Ovary (tissue), 9 donors: Measurements from ENCODE around the gene ATF7. TPM values are rescaled to one million over a fixed set of nuclear protein-coding genes. Genes with fewer than 3 reads are reported as not detected.
"Not testable (repeated sequence)": the region's sequence is repeated elsewhere in the genome, so short reads cannot be mapped to it uniquely, and the experiment has no call there.

Experiments
- DNase-seq, 5 donors: peaks; one replicate each; pipeline ENCODE4 v3.0.0-alpha.2; 2019 to 2020
- H3K27ac ChIP-seq, 2 donors: fragments of 200-600 bp; one replicate each; pipeline versions ENCODE4 v1.5.1 to v1.8.0; 2019 to 2022
- H3K27me3 ChIP-seq: fragments of 200-600 bp; one replicate; pipeline ENCODE4 v1.8.0; 2022
- H3K36me3 ChIP-seq: fragments of 200-600 bp; sonication (generic); one replicate; pipeline ENCODE4 v1.5.1; 2019
- H3K4me1 ChIP-seq: one replicate; pipeline ENCODE4 v1.8.1; 2013; ENCODE audit warnings: mild to moderate bottlenecking, moderate library complexity; ENCODE audit not compliant: insufficient read depth
- H3K4me3 ChIP-seq: fragments of 200-600 bp; sonication (generic); one replicate; pipeline ENCODE4 v1.5.1; 2017
- H3K9me3 ChIP-seq, 2 donors: fragments of 200-600 bp in 1 of 2; sonication (generic) in 1 of 2; one replicate each; pipeline versions ENCODE4 v1.5.1 to v1.8.1; 2013 to 2019; ENCODE audit warnings: mild to moderate bottlenecking in 1 of 2, moderate library complexity in 1 of 2
- CTCF ChIP-seq, 3 donors: fragments of 450-650 bp in 2 of 3; fragments of 200-600 bp in 1 of 3; IDR thresholded peaks; one replicate each; pipeline versions ENCODE4 v1.5.1 to v1.8.0; 2016 to 2022; ENCODE audit warnings: antibody characterized with exemption in 3 of 3, mild to moderate bottlenecking in 1 of 3
- EP300 ChIP-seq: sonication (generic); formaldehyde crosslinking; IDR thresholded peaks from one replicate; pipeline ENCODE4 v1.6.1; 2017; ENCODE audit warnings: antibody characterized with exemption
- POLR2A ChIP-seq: fragments of 450-650 bp; IDR thresholded peaks from one replicate; pipeline ENCODE4 v1.6.1; 2017; ENCODE audit warnings: antibody characterized with exemption, mild to moderate bottlenecking, moderate library complexity
- WGBS, 3 donors: extraction: QIAGEN DNeasy Blood & Tissue Kit in 1 of 3; methylation state at CpG; one replicate each; pipeline versions ENCODE4 v1.1.5 to v1.1.7; 2013 to 2017; 5-methylcytosine and 5-hydroxymethylcytosine counted together
- intact Hi-C, 4 donors: fragments of 100-400 bp; cut with DNase I; formaldehyde crosslinking; loops; one replicate each; pipeline versions ENCODE4 v1.11.0 to v1.15.1; 2022 to 2023
- polyA plus RNA-seq, 2 donors: library from polyadenylated mRNA; stranded (reverse); fragments of 200-250 nt in 1 of 2; fragments of 350-450 nt in 1 of 2; fragmentation: Illumina TruSeq in 1 of 2; extraction: RNeasy Lipid Tissue Mini Kit (QIAGEN cat#74804) in 1 of 2; gene quantifications; one replicate each; pipeline ENCODE4 v1.2.3, GENCODE V29; 2013 to 2014
- total RNA-seq, 7 donors: library from RNA; depleted of rRNA in 2 of 7; stranded (reverse); fragments of >200 nt in 2 of 7; fragmentation: NEBNext Ultra II Directional in 3 of 7; extraction: Animal tissue kit (Norgen Biotek cat#: 25700) in 3 of 7; gene quantifications; one replicate each; pipeline versions ENCODE4 v1.1.0 to v1.2.4, GENCODE V29; 2016 to 2023
- donor health status: DM: no; HTN: no; CAD: no; lungs with moderate emphysema.
- donor health status: DM: no; HTN: no; CAD: no.
- donor health status: Bipolar disorder and iron deficiency.
- donor health status: DM: yes; HTN: yes; CAD: no.
- donor health status: DM: no; HTN: no; CAD: no.
- donor health status: DM: yes; HTN: yes; CAD: no.

Gene ATF7
- total and polyA plus RNA-seq, 9 donors, result 19.8 to 68.5 (median 41.3) TPM

GRCh38 chr12:53651737-53652136 lies 25.6 kb upstream of the ATF7 start:
- H3K9me3 ChIP-seq, result no peaks in the 10 kb centered on the region
- no peak for DNase-seq
- no peak overlapping the region for H3K27ac ChIP-seq
- no peaks in the 10 kb centered on the region for H3K36me3 ChIP-seq
- no peak overlapping the region for H3K4me3 ChIP-seq
- no peaks in the 10 kb centered on the region for H3K4me1 ChIP-seq
- H3K27me3 ChIP-seq, result no peaks in the 10 kb centered on the region
- 53 to 71% (median 68%) methylated on average over 1 of the region's 1 CpG for WGBS, 3 donors
- intact Hi-C loops, result no loop called here
- TF ChIP-seq EP300 (no peak), CTCF (IDR thresholded peaks at IDR 0.05) (no peak), POLR2A (no peak)

- DNase-seq, H3K4me3 ChIP-seq, H3K36me3 ChIP-seq, H3K4me1 ChIP-seq, H3K9me3 ChIP-seq, H3K27me3 ChIP-seq, H3K27ac ChIP-seq, intact Hi-C loops: not testable (repeated sequence)
- WGBS, 3 donors, result 62 to 91% (median 91%) methylated on average over 4 of the region's 4 CpGs
These were observed 20.1 kb upstream of the ATF7 start for GRCh38 chr12:53646300-53646699.

- Histone ChIP-seq H3K4me3 (no peak overlapping the region), H3K27ac (no peak overlapping the region), H3K4me1 (peaks cover 1% of the 10 kb centered on the region), H3K27me3 (no peaks in the 10 kb centered on the region), H3K36me3 (no peaks in the 10 kb centered on the region), H3K9me3 (no peaks in the 10 kb centered on the region)
- intact Hi-C loops, result no loop called here
- DNase-seq, result no peak
- no peak for TF ChIP-seq EP300
- TF ChIP-seq CTCF (IDR thresholded peaks at IDR 0.05), result no peak
- TF ChIP-seq POLR2A, result no peak
- WGBS, 3 donors, result 45 to 62% (median 58%) methylated on average over 3 of the region's 3 CpGs
These were observed 19.0 kb upstream of the ATF7 start for GRCh38 chr12:53645165-53645564.

- no peak overlapping the region for H3K4me3 ChIP-seq
- peaks cover 1% of the 10 kb centered on the region for H3K4me1 ChIP-seq
- intact Hi-C loops, result no loop called here
- H3K36me3 ChIP-seq, result no peaks in the 10 kb centered on the region
- no peak for DNase-seq
- TF ChIP-seq POLR2A (no peak), CTCF (IDR thresholded peaks at IDR 0.05) (no peak), EP300 (no peak)
- H3K27ac ChIP-seq, result no peak overlapping the region
- no peaks in the 10 kb centered on the region for H3K27me3 ChIP-seq
- H3K9me3 ChIP-seq, result no peaks in the 10 kb centered on the region
- WGBS, 3 donors, result 82 to 98% (median 91%) methylated on average over 3 of the region's 3 CpGs
These were observed 18.0 kb upstream of the ATF7 start for GRCh38 chr12:53644133-53644532.

- no peaks in the 10 kb centered on the region for H3K27me3 ChIP-seq
- no peak overlapping the region for H3K27ac ChIP-seq
- no peak overlapping the region for H3K4me3 ChIP-seq
- H3K9me3 ChIP-seq, result no peaks in the 10 kb centered on the region
- TF ChIP-seq POLR2A (no peak), EP300 (no peak), CTCF (IDR thresholded peaks at IDR 0.05) (no peak)
- H3K4me1 ChIP-seq, result peaks cover 1% of the 10 kb centered on the region
- intact Hi-C loops, result no loop called here
- WGBS, 3 donors, result 57 to 76% (median 73%) methylated on average over 5 of the region's 5 CpGs
- no peaks in the 10 kb centered on the region for H3K36me3 ChIP-seq
- no peak for DNase-seq
These were observed 17.2 kb upstream of the ATF7 start for GRCh38 chr12:53643232-53643979.
